ENCODE measurements around the gene NFX1. TPM values are rescaled to one million over a fixed set of nuclear protein-coding genes. Genes with fewer than 3 reads are reported as not detected.

The NFX1 gene
- total and polyA plus RNA-seq, 10 of the 15 experiments (the other 5 are each of a cell fraction or from before 2014, with no cell fraction given) = 11.9 to 45.1 (median 36.1) TPM

- SMC1A ChIA-PET (ENCODE audit: uncharacterized antibody, unreplicated experiment) = no interaction called here
- no peak overlapping the region for H3K27ac ChIP-seq (ENCODE audit: control insufficient read depth, insufficient read depth)
- H3K79me2 ChIP-seq (ENCODE audit: control insufficient read depth, insufficient read depth, low read length) = peaks cover 53% of the 10 kb centered on the region
- H3K4me1 ChIP-seq (ENCODE audit: control insufficient read depth, insufficient read depth, low read length) = peaks cover 29% of the 10 kb centered on the region
- DNase-seq (ENCODE audit: low read depth, low spot score) = no peak
- BruUV-seq (replicated peaks) = no TSS peak
- no peaks in the 10 kb centered on the region for H3K9me3 ChIP-seq (replicated peaks; ENCODE audit: control insufficient read depth, insufficient read depth, low read length)
- H3K9ac ChIP-seq (ENCODE audit: control insufficient read depth, insufficient read depth, low read length) = no peak overlapping the region
- intact Hi-C loops (cut with micrococcal nuclease; ENCODE audit: unreplicated experiment) (no loop called here), in situ Hi-C loops (cut with MboI) (no loop called here)
- no peaks in the 10 kb centered on the region for H4K20me1 ChIP-seq (ENCODE audit: control insufficient read depth, insufficient read depth)
- POLR2A ChIA-PET = interaction anchor here (0.5 to 0.7 kb wide), 3 partner anchors 11 to 24 kb away, joined by 3 to 7 read pairs (median 3); no protein-coding TSS in a partner anchor
- TF ChIP-seq ATF2 (IDR thresholded peaks at IDR 0.05; ENCODE audit: low read length) (no peak), PAX5 (IDR thresholded peaks at IDR 0.05; ENCODE audit: borderline replicate concordance, low read depth, low read length) (no peak), CEBPB (IDR thresholded peaks at IDR 0.05; ENCODE audit: borderline replicate concordance in 1 of 2, low read depth in 2 of 2, low read length in 2 of 2) (no peak), MTA2 (IDR thresholded peaks at IDR 0.05; ENCODE audit: low read depth) (no peak), BHLHE40 (IDR thresholded peaks at IDR 0.05; ENCODE audit: borderline replicate concordance in 1 of 2, low read depth in 2 of 2, low read length in 1 of 2) (no peak), GATAD2B (conservative IDR thresholded peaks at IDR 0.05; ENCODE audit: low read depth) (no peak), STAT1 (conservative IDR thresholded peaks at IDR 0.05) (no peak), YY1 (IDR thresholded peaks at IDR 0.05; ENCODE audit: low read depth, low read length) (no peak)
- H2AFZ ChIP-seq (ENCODE audit: control insufficient read depth, low read depth, low read length) = no peak overlapping the region
- RAD21 ChIA-PET (ENCODE audit: unreplicated experiment) = no interaction called here
- H3K27me3 ChIP-seq (replicated peaks in 1 of 2; ENCODE audit: control insufficient read depth in 2 of 2, insufficient read depth in 2 of 2, low read length in 1 of 2) = no peaks in the 10 kb centered on the region
- no peak overlapping the region for H3K4me3 ChIP-seq
- no peak for FAIRE-seq
- peaks cover 7 to 52% of the 10 kb centered on the region in 2 experiments for H3K36me3 ChIP-seq (ENCODE audit: control insufficient read depth in 2 of 2, insufficient read depth in 2 of 2, low read length in 1 of 2)
- ATAC-seq = no peak
- no peak overlapping the region for H3K4me2 ChIP-seq (ENCODE audit: control insufficient read depth, insufficient read depth)
- 100% methylated on average over 2 of the region's 2 CpGs for WGBS (ENCODE audit: insufficient coverage, insufficient replicate concordance, low lambda C conversion rate, missing lambda C conversion rate)
- CTCF ChIA-PET = interaction anchor here (1.4 to 2.7 kb wide), 2 partner anchors 11 to 14 kb away, joined by 6 to 16 read pairs; partner anchors contain the start of gene NFX1
These were observed 10.2 kb downstream of the NFX1 start for GRCh38 chr9:33300546-33300945.

Measured in GM12878 (cell line).